Measurements from ENCODE around the gene TMUB2.
"Not testable (repeated sequence)": the region's sequence is repeated elsewhere in the genome, so short reads cannot be mapped to it uniquely, and the experiment has no call there.

Gene TMUB2

GRCh38 chr17:44219616-44220212 is 32.9 kb downstream of the TMUB2 start, which contains the start of gene UBTF:
Gene UBTF (minus strand): TSS chr17:44219675. CDS start chr17:44218229, 1,446 bp downstream.
- DNase-seq (ENCODE audit: low read depth), result no peak

GRCh38 chr17:44220213-44221083 is 33.7 kb downstream of the TMUB2 start:
- DNase-seq (ENCODE audit: low read depth), result no peak

- no peak for DNase-seq (ENCODE audit: low read depth)
Measured at GRCh38 chr17:44221084-44221861, 34.5 kb downstream of the TMUB2 start.

- no peak for DNase-seq (ENCODE audit: low read depth)
Measured at GRCh38 chr17:44221862-44222111, 35.0 kb downstream of the TMUB2 start.

GRCh38 chr17:44222112-44222869 is 35.5 kb downstream of the TMUB2 start:
- DNase-seq (ENCODE audit: low read depth), result no peak

- no peak for DNase-seq (ENCODE audit: low read depth)
Measured at GRCh38 chr17:44223541-44224071, 36.8 kb downstream of the TMUB2 start.

- no peak for DNase-seq (ENCODE audit: low read depth)
Measured at GRCh38 chr17:44229090-44229489, 42.3 kb downstream of the TMUB2 start.

GRCh38 chr17:44230140-44230539 is 43.4 kb downstream of the TMUB2 start:
- DNase-seq (ENCODE audit: low read depth), result no peak

GRCh38 chr17:44232061-44232460 is 45.3 kb downstream of the TMUB2 start:
- no peak for DNase-seq (ENCODE audit: low read depth)

GRCh38 chr17:44233582-44233981 is 46.8 kb downstream of the TMUB2 start:
- DNase-seq (ENCODE audit: low read depth), result no peak

GRCh38 chr17:44235583-44235936 is 48.8 kb downstream of the TMUB2 start:
- DNase-seq (ENCODE audit: low read depth), result no peak

- no peak for DNase-seq (ENCODE audit: low read depth)
Measured at GRCh38 chr17:44236444-44236991, 49.7 kb downstream of the TMUB2 start.

GRCh38 chr17:44237886-44238285 is 51.1 kb downstream of the TMUB2 start:
- DNase-seq (ENCODE audit: low read depth), result not testable (repeated sequence)

- no peak for DNase-seq (ENCODE audit: low read depth)
Measured at GRCh38 chr17:44241106-44241624, 54.4 kb downstream of the TMUB2 start.
